Small intestine (tissue), 7 donors: ENCODE data around the gene ELL2. TPM values are rescaled to one million over a fixed set of nuclear protein-coding genes. Genes with fewer than 3 reads are reported as not detected.
A peak's percentile ranks its signal among the peaks of the same experiment; 100 is the strongest.
"Not testable (repeated sequence)": the region's sequence is repeated elsewhere in the genome, so short reads cannot be mapped to it uniquely, and the experiment has no call there.

Experiments used
- DNase-seq, 2 donors: peaks; one replicate each; pipeline versions ENCODE4 v3.0.0 to v3.0.0-alpha.2; 2013
- FAIRE-seq: peaks from 2 replicates; lab custom pipeline; 2012; peaks lifted over from hg19 to GRCh38; lab: Jason Lieb, UNC
- H3K27ac ChIP-seq, 3 donors: one replicate each; pipeline ENCODE4 v1.5.1; 2013; ENCODE audit warnings: low read length in 2 of 3, mild to moderate bottlenecking in 2 of 3, control low read depth in 1 of 3, inconsistent platforms in 1 of 3, low read depth in 1 of 3, moderate library complexity in 1 of 3
- H3K27me3 ChIP-seq, 3 donors: one replicate each; pipeline ENCODE4 v1.6.1; 2013; ENCODE audit warnings: low read length in 3 of 3, inconsistent platforms in 1 of 3; ENCODE audit not compliant: control insufficient read depth in 3 of 3, insufficient read depth in 3 of 3
- H3K36me3 ChIP-seq, 3 donors: one replicate each; pipeline ENCODE4 v1.6.1; 2013; ENCODE audit warnings: low read length in 3 of 3, inconsistent platforms in 1 of 3, low read depth in 1 of 3, mild to moderate bottlenecking in 1 of 3, moderate library complexity in 1 of 3; ENCODE audit not compliant: control insufficient read depth in 3 of 3, insufficient read depth in 2 of 3
- H3K4me1 ChIP-seq, 3 donors: one replicate each; pipeline ENCODE4 v1.6.1; 2013; ENCODE audit warnings: low read length in 2 of 3, inconsistent platforms in 1 of 3, low read depth in 1 of 3, mild to moderate bottlenecking in 1 of 3, moderate library complexity in 1 of 3; ENCODE audit not compliant: control insufficient read depth in 3 of 3, insufficient read depth in 2 of 3
- H3K4me3 ChIP-seq, 3 donors: one replicate each; pipeline ENCODE4 v1.5.1; 2013; ENCODE audit warnings: low read length in 3 of 3, control low read depth in 1 of 3, inconsistent platforms in 1 of 3, low read depth in 1 of 3, mild to moderate bottlenecking in 1 of 3, moderate library complexity in 1 of 3
- H3K9me3 ChIP-seq, 2 donors: one replicate each; pipeline ENCODE4 v1.6.1; 2013; ENCODE audit warnings: low read depth in 1 of 2, low read length in 1 of 2; ENCODE audit not compliant: control insufficient read depth in 2 of 2, insufficient read depth in 1 of 2
- WGBS, 3 donors: extraction: QIAGEN DNeasy Blood & Tissue Kit; methylation state at CpG; one replicate each; pipeline ENCODE4 v1.1.7; 2013; 5-methylcytosine and 5-hydroxymethylcytosine counted together
- polyA plus RNA-seq, 4 donors: library from polyadenylated mRNA; stranded (reverse) in 3 of 4; unstranded in 1 of 4; fragments of 200-250 nt in 3 of 4; fragments of 120-200 nt in 1 of 4; gene quantifications; one replicate each; pipeline versions ENCODE4 v1.2.1 to v1.2.3, GENCODE V29; 2013
- donor health status: healthy with polysubstance abuse.
- donor health status: control.
- donor health status: control.
- donor health status: Bipolar disorder and iron deficiency.
- donor health status: healthy.

Gene ELL2
- polyA plus RNA-seq, 4 donors, result 9.7 to 35.7 (median 12.2) TPM

- Histone ChIP-seq H3K9me3 (no peaks in the 10 kb centered on the region), H3K27me3 (no peaks in the 10 kb centered on the region), H3K4me3 (no peak overlapping the region), H3K27ac (no peak overlapping the region), H3K36me3 (no peaks in the 10 kb centered on the region), H3K4me1 (peaks cover 3 to 11% (median 3%) of the 10 kb centered on the region in 3 donors)
- no peak for DNase-seq
- FAIRE-seq, result no peak
- 96 to 97% (median 97%) methylated on average over 9 of the region's 9 CpGs for WGBS, 3 donors
These were observed 90.4 kb downstream of the ELL2 start for GRCh38 chr5:95871146-95871806.

GRCh38 chr5:95870105-95870672 is 91.5 kb downstream of the ELL2 start:
- H3K27ac ChIP-seq, result peak overlapping the region in 1 of 3 donors; percentile 84
- H3K4me1 ChIP-seq, result peaks cover 4 to 18% (median 4%) of the 10 kb centered on the region in 3 donors
- DNase-seq (no peak), FAIRE-seq (no peak)
- H3K36me3 ChIP-seq, result no peaks in the 10 kb centered on the region
- H3K27me3 ChIP-seq, result no peaks in the 10 kb centered on the region
- H3K9me3 ChIP-seq, result no peaks in the 10 kb centered on the region
- WGBS, 3 donors, result 55 to 73% (median 61%) methylated on average over 1 of the region's 1 CpG
- H3K4me3 ChIP-seq, result no peak overlapping the region

GRCh38 chr5:95869173-95869855 is 92.3 kb downstream of the ELL2 start:
- 46 to 81% (median 65%) methylated on average over 3 of the region's 3 CpGs for WGBS, 3 donors
- H3K4me1 ChIP-seq, result peaks cover 5 to 26% (median 6%) of the 10 kb centered on the region in 3 donors
- H3K27me3 ChIP-seq, DNase-seq, H3K9me3 ChIP-seq, FAIRE-seq, H3K4me3 ChIP-seq, H3K36me3 ChIP-seq, H3K27ac ChIP-seq: not testable (repeated sequence)

GRCh38 chr5:95868136-95868535 is 93.5 kb downstream of the ELL2 start:
- WGBS, 3 donors, result 99 to 100% (median 100%) methylated on average over 4 of the region's 4 CpGs
- FAIRE-seq (no peak), DNase-seq (no peak)
- Histone ChIP-seq H3K4me1 (peaks cover 5 to 34% (median 6%) of the 10 kb centered on the region in 3 donors), H3K27ac (no peak overlapping the region), H3K27me3 (no peaks in the 10 kb centered on the region), H3K4me3 (no peak overlapping the region), H3K9me3 (no peaks in the 10 kb centered on the region), H3K36me3 (no peaks in the 10 kb centered on the region)

- 64 to 90% (median 88%) methylated on average over 1 of the region's 1 CpG for WGBS, 3 donors
- Histone ChIP-seq H3K36me3 (no peaks in the 10 kb centered on the region), H3K4me3 (no peak overlapping the region), H3K4me1 (peaks cover 5 to 50% (median 15%) of the 10 kb centered on the region in 3 donors), H3K27ac (peak overlapping the region in 1 of 3 donors; percentile 46), H3K9me3 (no peaks in the 10 kb centered on the region), H3K27me3 (no peaks in the 10 kb centered on the region)
- DNase-seq, result no peak
- FAIRE-seq, result no peak
These were observed 95.1 kb downstream of the ELL2 start for GRCh38 chr5:95866435-95867040.

- no peaks in the 10 kb centered on the region for H3K36me3 ChIP-seq
- H3K27ac ChIP-seq, result peak overlapping the region; percentile 52 to 94 (median 92)
- DNase-seq (peak; percentile 89 to 91), FAIRE-seq (no peak)
- WGBS, 3 donors, result 11 to 57% (median 31%) methylated on average over 6 of the region's 6 CpGs
- H3K9me3 ChIP-seq, result no peaks in the 10 kb centered on the region
- no peaks in the 10 kb centered on the region for H3K27me3 ChIP-seq
- peaks cover 2 to 45% (median 12%) of the 10 kb centered on the region in 3 donors for H3K4me1 ChIP-seq
- no peak overlapping the region for H3K4me3 ChIP-seq
These were observed 96.6 kb downstream of the ELL2 start for GRCh38 chr5:95864944-95865504.

- Histone ChIP-seq H3K27me3 (no peaks in the 10 kb centered on the region), H3K9me3 (no peaks in the 10 kb centered on the region), H3K27ac (peak overlapping the region in 1 of 3 donors; percentile 94), H3K36me3 (no peaks in the 10 kb centered on the region), H3K4me3 (no peak overlapping the region), H3K4me1 (peaks cover 2 to 45% (median 15%) of the 10 kb centered on the region in 3 donors)
- DNase-seq, result no peak
- 60 to 78% (median 61%) methylated on average over 1 of the region's 1 CpG for WGBS, 3 donors
- no peak for FAIRE-seq
These were observed 97.2 kb downstream of the ELL2 start for GRCh38 chr5:95864456-95864855.

GRCh38 chr5:95863383-95863757 is 98.3 kb downstream of the ELL2 start:
- H3K27ac ChIP-seq, result peak overlapping the region in 2 of 3 donors; percentile 16 to 43
- no peaks in the 10 kb centered on the region for H3K27me3 ChIP-seq
- H3K4me3 ChIP-seq, result no peak overlapping the region
- no peak for FAIRE-seq
- 70 to 91% (median 86%) methylated on average over 4 of the region's 4 CpGs for WGBS, 3 donors
- H3K9me3 ChIP-seq, result no peaks in the 10 kb centered on the region
- H3K4me1 ChIP-seq, result peaks cover 4 to 45% (median 15%) of the 10 kb centered on the region in 3 donors
- no peaks in the 10 kb centered on the region for H3K36me3 ChIP-seq
- DNase-seq, result no peak
